HepG2 (cell line): Measurements from ENCODE around the gene VAMP5. TPM values are rescaled to one million over a fixed set of nuclear protein-coding genes. Genes with fewer than 3 reads are reported as not detected.

Experiments used
- GATA4 ChIP-seq: sonication (generic); IDR thresholded peaks from 2 replicates; pipeline ENCODE4 v1.6.1; 2016; ENCODE audit warnings: antibody characterized with exemption, low read depth, borderline replicate concordance
- GTF2F1 ChIP-seq: fragments of 150-350 bp; IDR thresholded peaks from 2 replicates; pipeline ENCODE4 v1.6.1; 2014; ENCODE audit warnings: low read length
- KAT7 ChIP-seq: IDR thresholded peaks from 2 replicates; pipeline ENCODE4 v1.6.1; 2018; ENCODE audit warnings: borderline replicate concordance, missing compliant biosample characterization
- NBN ChIP-seq: fragments of 450-650 bp; conservative IDR thresholded peaks from 2 replicates; pipeline ENCODE4 v1.6.1; 2017
- NFE2L1 ChIP-seq: sonication (generic); formaldehyde crosslinking; IDR thresholded peaks from 2 replicates; pipeline ENCODE4 v1.4.0; 2020; ENCODE audit warnings: missing genetic modification reagents, mild to moderate bottlenecking, borderline replicate concordance
- NR2F1 ChIP-seq, 2 experiments: fragments of 450-650 bp in 1 of 2; formaldehyde crosslinking in 1 of 2; IDR thresholded peaks; 2 replicates each; pipeline versions ENCODE4 v1.5.0 to v1.6.1; 2016 to 2020; ENCODE audit warnings: mild to moderate bottlenecking in 1 of 2, missing compliant biosample characterization in 1 of 2, missing genetic modification reagents in 1 of 2, moderate library complexity in 1 of 2
- POLR2AphosphoS5 ChIP-seq: IDR thresholded peaks from 2 replicates; pipeline ENCODE4 v1.6.1; 2012; ENCODE audit warnings: low read depth, low read length
- SNAPC2 ChIP-seq: sonication (generic); formaldehyde crosslinking; IDR thresholded peaks from 2 replicates; pipeline ENCODE4 v1.8.1; 2022; ENCODE audit warnings: mild to moderate bottlenecking, missing genetic modification reagents
- SP2 ChIP-seq: sonication (generic); formaldehyde crosslinking; IDR thresholded peaks from 2 replicates; pipeline ENCODE4 v1.5.1; 2020; ENCODE audit warnings: mild to moderate bottlenecking, missing genetic modification reagents
- TOE1 ChIP-seq: sonication (generic); formaldehyde crosslinking; IDR thresholded peaks from 2 replicates; pipeline ENCODE4 v1.4.0; 2020; ENCODE audit warnings: mild to moderate bottlenecking, missing genetic modification reagents
- ZMAT3 ChIP-seq: sonication (generic); formaldehyde crosslinking; conservative IDR thresholded peaks from 2 replicates; pipeline ENCODE4 v1.7.0; 2021; ENCODE audit warnings: missing genetic modification reagents
- ZNF24 ChIP-seq: fragments of 450-650 bp; IDR thresholded peaks from 2 replicates; pipeline ENCODE4 v1.6.1; 2017; ENCODE audit warnings: antibody characterized with exemption, mild to moderate bottlenecking
- ZNF263 ChIP-seq: sonication (generic); formaldehyde crosslinking; IDR thresholded peaks from 2 replicates; pipeline ENCODE4 v1.4.0; 2020; ENCODE audit warnings: missing genetic modification reagents
- ZNF317 ChIP-seq: sonication (generic); formaldehyde crosslinking; IDR thresholded peaks from 2 replicates; pipeline ENCODE4 v1.5.0; 2020; ENCODE audit warnings: mild to moderate bottlenecking, missing genetic modification reagents
- ZNF33A ChIP-seq: sonication (generic); formaldehyde crosslinking; IDR thresholded peaks from 2 replicates; pipeline ENCODE4 v1.5.1; 2020; ENCODE audit warnings: missing genetic modification reagents, mild to moderate bottlenecking, moderate library complexity, borderline replicate concordance
- ZNF543 ChIP-seq: sonication (generic); formaldehyde crosslinking; IDR thresholded peaks from 2 replicates; pipeline ENCODE4 v1.4.0; 2020; ENCODE audit warnings: mild to moderate bottlenecking, missing genetic modification reagents
- ZNF674 ChIP-seq: sonication (generic); formaldehyde crosslinking; IDR thresholded peaks from 2 replicates; pipeline ENCODE4 v1.5.0; 2020; ENCODE audit warnings: low read depth, mild to moderate bottlenecking, missing genetic modification reagents
- ZNF772 ChIP-seq: sonication (generic); formaldehyde crosslinking; IDR thresholded peaks from 2 replicates; pipeline ENCODE4 v1.5.0; 2020; ENCODE audit warnings: mild to moderate bottlenecking, missing genetic modification reagents
- polyA plus RNA-seq, 8 experiments: library from polyadenylated mRNA; depleted of rRNA in 3 of 8; stranded (reverse) in 7 of 8; unstranded in 1 of 8; fragments of >200 nt; fragmentation: Illumina TruSeq in 4 of 8; extraction: Trizol in 4 of 8; gene quantifications; 2 replicates each; pipeline versions ENCODE4 v1.2.1 to v1.2.3, GENCODE V29; 2011 to 2016; ENCODE audit warnings: low read depth in 4 of 8, missing spikeins in 1 of 8, mixed read lengths in 1 of 8; ENCODE audit not compliant: insufficient read depth in 1 of 8
- total RNA-seq, 5 experiments: library from RNA; depleted of rRNA; stranded (reverse); fragments of >200 nt; fragmentation: Illumina TruSeq; extraction: Trizol; gene quantifications; 2 replicates each; pipeline ENCODE4 v1.2.3, GENCODE V29; 2016; ENCODE audit warnings: low read depth in 1 of 5
- TF ChIP-seq, protein P1 (sequence below), 2 experiments: sonication (generic) in 1 of 2; formaldehyde crosslinking in 1 of 2; IDR thresholded peaks; 2 replicates each; pipeline versions ENCODE4 v1.4.0 to v1.6.1; 2018 to 2020; ENCODE audit warnings: missing genetic modification reagents in 2 of 2, borderline replicate concordance in 1 of 2, low read depth in 1 of 2, mild to moderate bottlenecking in 1 of 2, missing biosample characterization in 1 of 2
- TF ChIP-seq, protein P2 (sequence below): sonication (generic); formaldehyde crosslinking; IDR thresholded peaks from 2 replicates; pipeline ENCODE4 v1.5.1; 2020; ENCODE audit warnings: missing genetic modification reagents, mild to moderate bottlenecking, borderline replicate concordance
- TF ChIP-seq, protein P3 (sequence below): sonication (generic); formaldehyde crosslinking; IDR thresholded peaks from 2 replicates; pipeline ENCODE4 v1.8.1; 2023; ENCODE audit warnings: mild to moderate bottlenecking, missing genetic modification reagents
- TF ChIP-seq, protein P4 (sequence below): sonication (generic); formaldehyde crosslinking; IDR thresholded peaks from 2 replicates; pipeline ENCODE4 v1.4.0; 2020; ENCODE audit warnings: mild to moderate bottlenecking, missing genetic modification reagents
- TF ChIP-seq, protein P5 (sequence below): sonication (generic); formaldehyde crosslinking; IDR thresholded peaks from 2 replicates; pipeline ENCODE4 v1.4.0; 2020; ENCODE audit warnings: missing genetic modification reagents

VAMP5 gene
- total and polyA plus RNA-seq, 2 of the 13 experiments (the other 11 are each of a cell fraction or from before 2014, with no cell fraction given): 7.2 to 56.7 TPM

DNA sequence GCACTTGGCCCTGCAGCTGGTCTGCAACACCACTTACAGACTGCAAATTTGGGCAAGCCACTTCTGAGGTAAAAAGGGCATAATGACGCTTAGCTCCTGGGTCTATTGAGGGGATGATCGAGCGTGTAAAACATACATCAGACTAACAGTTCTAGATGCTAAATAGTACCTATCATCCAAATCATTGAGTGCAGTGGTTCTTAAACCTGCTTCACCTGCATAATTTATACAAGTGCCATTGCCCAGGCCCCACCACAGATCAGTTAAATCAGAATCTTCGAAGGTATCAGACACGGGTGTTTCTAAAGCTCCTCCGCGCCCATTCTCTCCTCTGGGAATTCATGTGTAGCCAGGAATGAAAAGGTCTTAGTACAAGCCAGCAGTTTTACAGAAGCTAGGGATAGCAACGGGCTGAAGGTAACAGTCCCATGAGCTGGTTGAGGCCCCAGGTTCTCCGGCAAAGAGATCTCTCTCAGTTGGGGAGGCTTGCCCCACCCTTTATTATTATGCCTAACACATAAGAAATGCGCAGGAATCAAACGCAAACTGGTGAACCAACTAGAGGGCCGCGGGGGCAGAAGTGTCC, 10.6 kb downstream of the VAMP5 start (continued):
- TF ChIP-seq GTF2F1: no peak
- TF ChIP-seq, protein P1, sequence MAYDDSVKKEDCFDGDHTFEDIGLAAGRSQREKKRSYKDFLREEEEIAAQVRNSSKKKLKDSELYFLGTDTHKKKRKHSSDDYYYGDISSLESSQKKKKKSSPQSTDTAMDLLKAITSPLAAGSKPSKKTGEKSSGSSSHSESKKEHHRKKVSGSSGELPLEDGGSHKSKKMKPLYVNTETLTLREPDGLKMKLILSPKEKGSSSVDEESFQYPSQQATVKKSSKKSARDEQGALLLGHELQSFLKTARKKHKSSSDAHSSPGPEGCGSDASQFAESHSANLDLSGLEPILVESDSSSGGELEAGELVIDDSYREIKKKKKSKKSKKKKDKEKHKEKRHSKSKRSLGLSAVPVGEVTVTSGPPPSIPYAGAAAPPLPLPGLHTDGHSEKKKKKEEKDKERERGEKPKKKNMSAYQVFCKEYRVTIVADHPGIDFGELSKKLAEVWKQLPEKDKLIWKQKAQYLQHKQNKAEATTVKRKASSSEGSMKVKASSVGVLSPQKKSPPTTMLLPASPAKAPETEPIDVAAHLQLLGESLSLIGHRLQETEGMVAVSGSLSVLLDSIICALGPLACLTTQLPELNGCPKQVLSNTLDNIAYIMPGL (CRISPR knock-in tag; IDR thresholded peaks at IDR 0.05; ENCODE audit: borderline replicate concordance in 1 of 2, low read depth in 1 of 2): 0 out of 4 replicates have a peak, but pooled peaks of 1 of the 2 experiments have one; percentile 6
- 0 out of 2 replicates have a peak, but pooled peaks have one; percentile 6 for TF ChIP-seq ZNF317 (CRISPR knock-in tag)
- TF ChIP-seq GATA4: no peak
- TF ChIP-seq ZNF33A (CRISPR knock-in tag): 0 out of 2 replicates have a peak, but pooled peaks have one; percentile 35
- 0 out of 2 replicates have a peak, but pooled peaks have one; percentile 39 for TF ChIP-seq ZMAT3 (CRISPR knock-in tag)
- no peak for TF ChIP-seq ZNF24
- no peak for TF ChIP-seq SP2
- TF ChIP-seq, protein P2, sequence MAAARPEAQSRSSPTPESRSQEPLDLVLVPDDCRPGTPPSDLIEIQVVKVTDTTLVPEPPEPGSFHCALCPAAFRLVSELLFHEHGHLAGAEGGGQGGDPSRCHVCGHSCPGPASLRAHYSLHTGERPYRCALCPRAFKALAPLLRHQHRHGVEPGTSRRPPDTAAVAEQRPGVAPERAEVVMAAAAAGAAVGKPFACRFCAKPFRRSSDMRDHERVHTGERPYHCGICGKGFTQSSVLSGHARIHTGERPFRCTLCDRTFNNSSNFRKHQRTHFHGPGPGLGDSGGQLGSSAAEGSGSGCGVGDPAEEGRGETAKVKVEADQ: 0 out of 2 replicates have a peak, but pooled peaks have one; percentile 37
- TF ChIP-seq SNAPC2 (CRISPR knock-in tag): no peak
- TF ChIP-seq NFE2L1 (CRISPR knock-in tag): no peak
- TF ChIP-seq, protein P3, sequence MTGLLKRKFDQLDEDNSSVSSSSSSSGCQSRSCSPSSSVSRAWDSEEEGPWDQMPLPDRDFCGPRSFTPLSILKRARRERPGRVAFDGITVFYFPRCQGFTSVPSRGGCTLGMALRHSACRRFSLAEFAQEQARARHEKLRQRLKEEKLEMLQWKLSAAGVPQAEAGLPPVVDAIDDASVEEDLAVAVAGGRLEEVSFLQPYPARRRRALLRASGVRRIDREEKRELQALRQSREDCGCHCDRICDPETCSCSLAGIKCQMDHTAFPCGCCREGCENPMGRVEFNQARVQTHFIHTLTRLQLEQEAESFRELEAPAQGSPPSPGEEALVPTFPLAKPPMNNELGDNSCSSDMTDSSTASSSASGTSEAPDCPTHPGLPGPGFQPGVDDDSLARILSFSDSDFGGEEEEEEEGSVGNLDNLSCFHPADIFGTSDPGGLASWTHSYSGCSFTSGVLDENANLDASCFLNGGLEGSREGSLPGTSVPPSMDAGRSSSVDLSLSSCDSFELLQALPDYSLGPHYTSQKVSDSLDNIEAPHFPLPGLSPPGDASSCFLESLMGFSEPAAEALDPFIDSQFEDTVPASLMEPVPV (CRISPR knock-in tag): peak; percentile 4; the same call in 1 of the 2 replicates
- 0 out of 2 replicates have a peak, but pooled peaks have one; percentile 51 for TF ChIP-seq KAT7 (CRISPR knock-in tag)
- no peak for TF ChIP-seq NR2F1 (CRISPR knock-in tag; IDR thresholded peaks at IDR 0.05)
- no peak for TF ChIP-seq NBN
- 0 out of 2 replicates have a peak, but pooled peaks have one; percentile 21 for TF ChIP-seq ZNF263 (CRISPR knock-in tag)
- TF ChIP-seq, protein P4, sequence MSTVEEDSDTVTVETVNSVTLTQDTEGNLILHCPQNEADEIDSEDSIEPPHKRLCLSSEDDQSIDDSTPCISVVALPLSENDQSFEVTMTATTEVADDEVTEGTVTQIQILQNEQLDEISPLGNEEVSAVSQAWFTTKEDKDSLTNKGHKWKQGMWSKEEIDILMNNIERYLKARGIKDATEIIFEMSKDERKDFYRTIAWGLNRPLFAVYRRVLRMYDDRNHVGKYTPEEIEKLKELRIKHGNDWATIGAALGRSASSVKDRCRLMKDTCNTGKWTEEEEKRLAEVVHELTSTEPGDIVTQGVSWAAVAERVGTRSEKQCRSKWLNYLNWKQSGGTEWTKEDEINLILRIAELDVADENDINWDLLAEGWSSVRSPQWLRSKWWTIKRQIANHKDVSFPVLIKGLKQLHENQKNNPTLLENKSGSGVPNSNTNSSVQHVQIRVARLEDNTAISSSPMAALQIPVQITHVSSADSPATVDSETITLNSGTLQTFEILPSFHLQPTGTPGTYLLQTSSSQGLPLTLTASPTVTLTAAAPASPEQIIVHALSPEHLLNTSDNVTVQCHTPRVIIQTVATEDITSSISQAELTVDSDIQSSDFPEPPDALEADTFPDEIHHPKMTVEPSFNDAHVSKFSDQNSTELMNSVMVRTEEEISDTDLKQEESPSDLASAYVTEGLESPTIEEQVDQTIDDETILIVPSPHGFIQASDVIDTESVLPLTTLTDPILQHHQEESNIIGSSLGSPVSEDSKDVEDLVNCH: peak; percentile 75; the same call in 1 of the 2 replicates
- TF ChIP-seq TOE1 (CRISPR knock-in tag): 0 out of 2 replicates have a peak, but pooled peaks have one; percentile 11
- TF ChIP-seq ZNF772 (CRISPR knock-in tag): 0 out of 2 replicates have a peak, but pooled peaks have one; percentile 12
- no peak for TF ChIP-seq ZNF674 (CRISPR knock-in tag)
- peak; percentile 67; the same call in 1 of the 2 replicates for TF ChIP-seq ZNF543
- TF ChIP-seq, protein P5, sequence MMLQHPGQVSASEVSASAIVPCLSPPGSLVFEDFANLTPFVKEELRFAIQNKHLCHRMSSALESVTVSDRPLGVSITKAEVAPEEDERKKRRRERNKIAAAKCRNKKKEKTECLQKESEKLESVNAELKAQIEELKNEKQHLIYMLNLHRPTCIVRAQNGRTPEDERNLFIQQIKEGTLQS (CRISPR knock-in tag): 0 out of 2 replicates have a peak, but pooled peaks have one; percentile 17
- 0 out of 2 replicates have a peak, but pooled peaks have one; percentile 13 for TF ChIP-seq POLR2AphosphoS5
